NCI-H748 (cell line): Measurements from ENCODE around the gene SLCO2B1.

Source experiments
- DNase-seq: peaks from one replicate; lab custom pipeline; 2025; ENCODE audit not compliant: unreplicated experiment; lab: John Stamatoyannopoulos, UW

SLCO2B1 gene

GRCh38 chr11:75214843-75215242 is 63.9 kb downstream of the SLCO2B1 start:
- no peak for DNase-seq

GRCh38 chr11:75219869-75220268 is 69.0 kb downstream of the SLCO2B1 start:
- DNase-seq: no peak

GRCh38 chr11:75223954-75224643 is 73.2 kb downstream of the SLCO2B1 start:
- DNase-seq: no peak

- DNase-seq: no peak
These were observed 74.9 kb downstream of the SLCO2B1 start for GRCh38 chr11:75225794-75226193.

- DNase-seq: no peak
These were observed 78.6 kb downstream of the SLCO2B1 start for GRCh38 chr11:75229466-75229865.

- no peak for DNase-seq
These were observed 79.7 kb downstream of the SLCO2B1 start for GRCh38 chr11:75230621-75231020.

- no peak for DNase-seq
These were observed 82.9 kb downstream of the SLCO2B1 start for GRCh38 chr11:75233754-75234172.

GRCh38 chr11:75236062-75236461 is 85.2 kb downstream of the SLCO2B1 start:
- DNase-seq: no peak

GRCh38 chr11:75237050-75237449 is 86.1 kb downstream of the SLCO2B1 start:
- DNase-seq: no peak

- no peak for DNase-seq
These were observed 87.9 kb downstream of the SLCO2B1 start for GRCh38 chr11:75238595-75239440.

GRCh38 chr11:75239531-75240290 is 88.8 kb downstream of the SLCO2B1 start:
- no peak for DNase-seq

- peak; percentile 54 for DNase-seq
These were observed 89.6 kb downstream of the SLCO2B1 start, which contains the start of gene TPBGL for GRCh38 chr11:75240311-75241035. TSS of gene TPBGL (plus strand) at chr11:75240774. CDS start at chr11:75241050, 276 bp downstream.

GRCh38 chr11:75241036-75241905 is 90.4 kb downstream of the SLCO2B1 start:
- DNase-seq: peak; percentile 88

GRCh38 chr11:75241906-75242644 is 91.2 kb downstream of the SLCO2B1 start:
- no peak for DNase-seq

- DNase-seq: no peak
These were observed 92.1 kb downstream of the SLCO2B1 start for GRCh38 chr11:75242722-75243600.

GRCh38 chr11:75244052-75244814 is 93.3 kb downstream of the SLCO2B1 start:
- no peak for DNase-seq

GRCh38 chr11:75245356-75246005 is 94.6 kb downstream of the SLCO2B1 start:
- peak; percentile 9 for DNase-seq
